ENCODE results near the gene GPC6.
A peak's percentile ranks its signal among the peaks of the same experiment; 100 is the strongest.

The GPC6 gene

DNA sequence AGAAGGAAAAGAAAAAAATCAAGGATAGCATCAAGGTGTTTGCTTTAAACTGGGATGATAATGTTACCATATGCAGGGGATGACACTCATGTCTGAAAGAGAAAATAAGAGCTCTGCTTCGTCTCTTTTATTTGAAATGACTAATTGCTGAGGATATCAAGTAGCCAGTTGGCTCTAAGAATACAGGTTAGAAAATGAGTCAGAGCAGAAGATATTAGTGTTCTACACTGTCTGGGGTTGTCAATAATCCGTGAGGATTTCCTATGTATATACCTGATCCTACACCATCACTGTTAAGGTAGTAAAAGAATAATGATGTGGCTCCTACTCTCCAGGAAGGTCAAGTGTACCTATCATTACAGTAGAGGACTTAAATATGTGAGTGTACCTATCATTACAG lies 562.5 kb downstream of the GPC6 start:
- DNase-seq, result no peak

- no peak for DNase-seq
Measured at GRCh38 chr13:93794197-93794885, 567.7 kb downstream of the GPC6 start.

GRCh38 chr13:93797463-93797862 lies 570.9 kb downstream of the GPC6 start:
- DNase-seq, result no peak

GRCh38 chr13:93800342-93800741 lies 573.7 kb downstream of the GPC6 start:
- no peak for DNase-seq

DNA sequence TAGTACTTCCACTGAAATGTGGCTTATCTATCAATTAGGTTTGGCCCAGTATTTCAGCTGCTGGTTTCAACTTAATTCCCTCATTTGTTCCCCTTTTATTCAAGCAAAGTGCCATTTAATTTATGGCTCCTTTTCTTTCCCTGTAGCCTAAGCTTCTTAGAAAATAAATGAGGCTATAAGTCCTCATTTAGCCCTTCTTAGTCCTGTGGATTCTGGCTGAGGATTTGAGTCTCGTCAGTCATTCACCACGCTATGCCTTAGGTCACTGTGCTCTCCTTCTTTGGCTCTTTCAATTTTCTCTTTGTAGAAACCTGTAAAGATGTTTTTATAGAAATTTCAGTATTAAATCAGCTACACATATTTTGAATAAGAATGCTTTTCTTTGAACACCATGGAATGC lies 579.1 kb downstream of the GPC6 start:
- no peak for DNase-seq

GRCh38 chr13:93806861-93807260 lies 580.3 kb downstream of the GPC6 start:
- DNase-seq, result no peak

DNA sequence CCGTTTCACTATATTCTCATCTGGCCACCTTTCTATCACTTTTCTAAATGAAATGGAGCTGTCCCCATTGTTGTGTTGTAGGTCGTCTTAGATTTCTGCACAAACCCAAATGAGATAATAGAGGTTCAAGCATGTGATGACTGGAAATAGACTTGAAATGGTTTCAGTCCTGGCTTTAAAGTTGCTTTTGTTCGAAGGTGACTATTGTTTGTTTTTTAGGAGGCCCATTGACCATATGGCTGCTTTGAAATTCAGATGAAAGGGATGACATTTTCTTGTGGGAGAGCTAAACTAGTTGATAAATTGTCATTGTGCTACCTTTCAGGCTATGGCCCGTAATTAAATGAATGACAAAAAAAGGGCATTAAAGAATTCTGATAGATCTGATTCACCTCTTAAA lies 583.7 kb downstream of the GPC6 start:
- DNase-seq, result peak in 1 of 3 experiments; percentile 53

DNA sequence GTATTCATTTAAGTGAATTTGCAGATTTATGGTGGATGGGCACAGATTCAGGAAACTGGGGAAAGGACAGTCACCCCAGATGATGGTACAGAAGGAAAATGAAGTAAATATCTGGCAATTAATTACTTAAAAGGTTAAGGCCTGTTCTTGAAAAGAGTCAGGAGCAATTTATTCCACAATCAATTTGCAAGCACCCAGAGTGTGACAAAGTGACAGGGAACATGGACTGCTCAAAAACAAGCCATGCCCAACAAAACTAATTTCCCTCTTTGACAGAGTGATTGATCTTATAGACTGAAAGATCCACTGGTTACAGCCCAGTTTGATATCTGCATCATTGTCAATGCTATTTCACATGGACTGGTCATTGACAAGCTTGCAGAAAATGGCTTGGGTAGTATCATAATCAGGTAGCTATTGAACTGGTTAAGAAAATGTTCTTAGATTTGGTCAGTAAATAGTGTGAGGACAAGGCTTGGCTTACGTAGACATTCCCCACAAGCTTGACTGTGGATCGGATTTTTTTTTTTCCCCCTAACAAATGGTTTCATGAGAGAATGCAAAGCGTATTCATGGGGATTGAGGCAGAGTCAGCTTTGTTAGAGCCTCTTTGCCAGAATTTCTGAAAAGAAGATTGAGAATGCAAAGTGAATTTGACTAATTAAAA lies 584.6 kb downstream of the GPC6 start:
- peak in 2 of 3 experiments; percentile 37 to 83 for DNase-seq

GRCh38 chr13:93811738-93812112 lies 585.1 kb downstream of the GPC6 start:
- DNase-seq, result no peak

DNA sequence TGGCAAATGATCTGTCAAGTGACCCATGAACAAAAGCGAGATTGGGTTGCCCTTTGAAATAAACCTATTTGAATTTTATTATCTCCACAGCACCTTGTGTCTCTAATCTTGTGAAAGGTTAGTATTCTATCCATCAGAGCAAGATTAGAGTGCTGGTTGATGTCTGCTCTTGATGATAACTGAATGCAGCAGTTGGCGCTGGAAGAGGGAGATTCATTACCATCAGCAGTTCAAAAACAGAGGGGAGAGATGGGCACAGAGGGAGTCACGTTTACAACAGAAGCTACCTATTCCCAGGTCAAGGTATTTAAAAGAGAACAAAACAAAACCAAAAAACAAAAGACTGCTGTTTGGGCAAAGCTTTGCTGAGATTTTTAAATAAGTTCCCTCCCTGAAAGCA lies 588.1 kb downstream of the GPC6 start:
- no peak for DNase-seq

DNA sequence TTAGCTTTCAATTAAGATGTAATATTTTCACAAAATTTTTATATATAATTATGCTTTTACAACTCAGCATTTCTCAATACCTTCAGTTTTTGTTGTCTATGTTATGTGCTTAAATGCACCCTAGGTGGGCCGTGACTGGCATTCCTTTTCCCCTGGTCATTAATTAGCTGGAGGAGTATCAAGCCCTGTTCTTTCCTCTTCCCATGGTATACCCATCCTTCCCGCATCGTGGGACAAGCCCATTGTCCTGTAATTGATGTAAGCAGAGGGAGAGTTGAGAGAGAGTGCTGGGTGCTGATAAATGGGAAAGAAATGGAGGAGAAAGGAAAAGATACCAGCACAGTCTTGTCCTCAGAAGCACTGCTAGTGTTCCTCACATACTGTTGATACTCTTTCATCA lies 591.7 kb downstream of the GPC6 start:
- DNase-seq, result no peak

GRCh38 chr13:93819331-93819890 lies 592.8 kb downstream of the GPC6 start:
- no peak for DNase-seq

DNA sequence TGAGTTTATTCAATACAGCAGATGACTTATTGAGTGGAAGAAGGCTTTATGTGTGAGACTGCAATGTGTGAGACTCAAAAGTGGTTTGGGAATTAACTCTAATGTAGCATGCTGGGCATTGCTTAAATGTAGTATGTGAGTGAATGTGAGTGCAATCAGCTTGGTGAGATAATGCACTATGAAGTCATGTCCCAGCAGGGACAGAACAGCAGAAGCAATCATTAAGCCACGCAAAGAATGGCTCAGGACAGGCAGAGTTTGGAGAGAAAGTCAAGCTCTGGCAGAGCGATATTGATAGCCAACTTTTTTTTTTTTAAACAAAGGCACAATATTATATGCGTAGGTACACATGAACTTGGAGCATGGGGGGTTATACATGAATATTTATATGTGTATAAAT lies 597.7 kb downstream of the GPC6 start:
- no peak for DNase-seq

DNA sequence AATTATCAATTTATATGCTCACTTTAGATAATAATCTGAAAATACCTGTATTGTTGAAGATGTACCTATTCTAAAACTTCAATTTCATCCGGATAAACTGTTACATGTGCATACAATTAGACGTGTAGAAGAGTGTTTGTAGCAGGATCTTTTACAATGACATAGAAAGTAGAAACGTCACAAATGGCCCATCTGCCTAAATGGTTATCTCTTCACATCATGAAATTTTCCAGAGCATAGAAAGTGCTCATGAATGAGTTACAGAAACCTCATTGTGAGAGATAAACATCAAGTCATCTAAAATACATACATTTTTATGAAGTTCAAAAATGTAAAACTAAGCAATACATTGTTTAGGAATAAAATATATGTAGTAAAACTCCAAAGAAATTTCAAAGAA lies 607.4 kb downstream of the GPC6 start:
- no peak for DNase-seq

- no peak for DNase-seq
Measured at GRCh38 chr13:93843082-93843481, 616.5 kb downstream of the GPC6 start.

- DNase-seq, result no peak
Measured at GRCh38 chr13:93847162-93847561, 620.6 kb downstream of the GPC6 start.

- no peak for DNase-seq
Measured at GRCh38 chr13:93848247-93848646, 621.6 kb downstream of the GPC6 start.

GRCh38 chr13:93851236-93851635 lies 624.6 kb downstream of the GPC6 start:
- DNase-seq, result peak in 2 of 3 experiments; percentile 20 to 74

GRCh38 chr13:93853912-93854311 lies 627.3 kb downstream of the GPC6 start:
- DNase-seq, result peak; percentile 15 to 84 (median 49)

DNA sequence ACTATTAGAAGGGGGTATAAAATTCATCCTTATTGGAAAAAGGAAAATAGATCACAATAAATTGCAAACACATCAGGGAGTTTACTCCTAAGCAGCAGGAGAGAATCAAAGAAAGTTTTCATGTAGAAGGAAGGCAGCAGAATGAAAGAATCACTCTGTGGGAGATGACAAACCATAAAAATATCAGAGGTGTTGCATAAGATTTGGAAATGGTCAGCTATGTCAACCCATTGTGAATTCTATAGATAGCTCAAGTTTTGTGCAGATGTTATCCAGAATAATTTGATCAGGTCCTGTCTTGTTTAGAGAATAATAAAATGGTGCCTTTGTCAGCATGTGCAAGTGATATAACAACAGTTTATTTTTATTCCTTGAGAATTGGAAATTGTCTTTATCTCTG lies 630.5 kb downstream of the GPC6 start:
- no peak for DNase-seq

DNA sequence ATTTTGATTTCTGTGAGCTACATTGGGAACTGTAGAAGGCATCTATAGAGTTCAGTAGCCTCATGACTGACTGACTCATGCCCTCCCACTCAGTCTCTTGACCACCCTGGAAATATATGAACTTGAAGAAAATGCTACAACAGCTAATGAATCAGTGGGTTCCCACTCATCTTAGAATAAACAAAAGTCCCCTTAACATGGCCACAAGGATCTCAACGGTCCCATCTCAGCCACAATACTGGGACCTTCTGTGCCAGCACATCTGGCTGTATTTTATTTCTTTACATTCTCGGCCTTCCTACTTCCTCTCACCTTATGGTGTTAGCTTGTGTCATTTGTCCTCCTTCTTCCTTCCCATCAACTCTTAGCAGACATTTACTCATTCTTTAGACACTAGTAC lies 633.1 kb downstream of the GPC6 start:
- DNase-seq, result no peak

- DNase-seq, result no peak
Measured at GRCh38 chr13:93861818-93862217, 635.2 kb downstream of the GPC6 start.

DNA sequence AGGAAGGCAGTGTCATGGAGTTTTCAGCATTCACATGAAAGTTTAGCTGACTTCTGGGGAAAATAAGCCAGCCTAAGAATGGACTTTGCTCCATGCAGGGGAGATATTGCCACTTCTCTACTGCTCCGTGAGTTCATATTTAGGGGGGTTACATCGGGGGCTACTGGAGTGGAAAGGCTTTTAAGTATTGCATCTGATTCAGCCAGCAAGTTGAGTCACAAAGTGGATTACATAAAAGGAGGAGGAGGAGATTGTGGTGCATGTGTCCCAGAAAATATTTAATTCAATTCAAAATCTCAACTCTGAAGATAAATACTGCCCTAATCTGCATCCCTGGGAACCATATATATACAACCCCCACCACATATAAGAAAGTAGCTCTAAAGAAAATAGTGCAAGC lies 635.7 kb downstream of the GPC6 start:
- no peak for DNase-seq

DNA sequence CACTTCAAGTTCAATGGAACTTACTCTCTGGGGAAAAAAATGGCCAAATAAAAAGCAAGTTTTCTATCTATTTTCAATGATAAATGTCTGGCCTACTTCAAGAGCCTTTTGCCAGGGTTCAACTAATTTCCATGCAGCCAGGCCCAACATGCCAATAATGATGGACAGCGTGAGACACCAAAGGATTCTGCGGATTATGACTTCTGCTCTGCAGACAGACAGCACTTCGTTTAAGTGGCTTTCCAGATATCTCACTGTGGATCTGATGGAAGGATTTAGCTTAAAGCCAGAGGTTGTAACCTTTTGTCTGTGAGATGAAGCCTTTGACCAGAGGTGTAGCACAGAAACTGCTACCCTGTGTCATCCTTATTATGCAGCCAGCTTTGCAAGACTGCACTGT lies 638.6 kb downstream of the GPC6 start:
- no peak for DNase-seq

GRCh38 chr13:93867481-93867880 lies 640.9 kb downstream of the GPC6 start:
- no peak for DNase-seq
